Measurements from ENCODE around the gene RAB3A. TPM values are rescaled to one million over a fixed set of nuclear protein-coding genes. Genes with fewer than 3 reads are reported as not detected.
"Not testable (repeated sequence)": the region's sequence is repeated elsewhere in the genome, so short reads cannot be mapped to it uniquely, and the experiment has no call there.

Gene RAB3A
- total RNA-seq, 2 donors from 2014 or later = 8.9 to 9.8 TPM

DNA sequence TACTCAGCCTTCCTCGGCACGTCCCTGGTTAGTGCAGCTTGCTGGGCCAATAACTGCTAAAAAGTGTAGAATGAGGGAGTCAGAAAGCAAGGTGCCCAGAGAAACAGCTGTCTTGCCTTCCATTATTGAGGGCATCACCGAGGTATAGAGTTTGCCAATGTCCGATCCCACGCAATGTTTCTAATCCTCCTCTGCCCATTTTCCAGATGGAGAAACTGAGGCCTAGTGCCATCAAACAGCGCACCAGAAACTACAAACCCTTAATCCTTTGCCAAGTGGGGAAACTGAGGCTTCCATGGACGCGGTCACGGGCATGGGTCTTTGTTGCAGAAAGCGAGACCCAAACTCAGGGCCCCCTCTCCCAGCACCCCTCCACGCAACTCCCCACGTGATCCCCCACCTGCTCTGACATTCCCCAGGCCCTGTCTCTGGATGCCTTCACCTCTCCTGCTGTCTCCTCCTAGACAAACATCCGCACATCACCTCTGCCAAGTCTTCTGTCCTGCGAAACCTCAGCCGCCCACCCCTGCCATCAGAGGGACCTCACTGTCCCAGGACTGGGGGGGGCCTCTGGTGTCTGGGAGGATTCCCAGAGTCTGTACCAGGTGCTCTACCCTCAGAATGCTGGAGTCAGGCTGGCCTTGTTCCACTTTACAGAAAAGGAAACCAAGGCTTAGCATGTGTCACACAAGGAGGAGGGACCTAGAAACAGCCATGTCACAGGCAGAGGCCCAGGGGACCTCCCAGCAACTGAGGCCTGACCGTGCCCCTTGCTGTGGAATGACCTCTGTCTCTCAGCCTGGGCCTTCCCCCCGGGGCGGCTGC, 23.3 kb upstream of the RAB3A start:
- Mint-ChIP-seq H3K27ac (no peak overlapping the region), H3K9me3 (no peaks in the 10 kb centered on the region), H3K36me3 (peaks cover 8 to 9% of the 10 kb centered on the region in 2 donors)
- ATAC-seq (no peak), DNase-seq (ENCODE audit: low spot score in 2 of 2) (no peak)

DNA sequence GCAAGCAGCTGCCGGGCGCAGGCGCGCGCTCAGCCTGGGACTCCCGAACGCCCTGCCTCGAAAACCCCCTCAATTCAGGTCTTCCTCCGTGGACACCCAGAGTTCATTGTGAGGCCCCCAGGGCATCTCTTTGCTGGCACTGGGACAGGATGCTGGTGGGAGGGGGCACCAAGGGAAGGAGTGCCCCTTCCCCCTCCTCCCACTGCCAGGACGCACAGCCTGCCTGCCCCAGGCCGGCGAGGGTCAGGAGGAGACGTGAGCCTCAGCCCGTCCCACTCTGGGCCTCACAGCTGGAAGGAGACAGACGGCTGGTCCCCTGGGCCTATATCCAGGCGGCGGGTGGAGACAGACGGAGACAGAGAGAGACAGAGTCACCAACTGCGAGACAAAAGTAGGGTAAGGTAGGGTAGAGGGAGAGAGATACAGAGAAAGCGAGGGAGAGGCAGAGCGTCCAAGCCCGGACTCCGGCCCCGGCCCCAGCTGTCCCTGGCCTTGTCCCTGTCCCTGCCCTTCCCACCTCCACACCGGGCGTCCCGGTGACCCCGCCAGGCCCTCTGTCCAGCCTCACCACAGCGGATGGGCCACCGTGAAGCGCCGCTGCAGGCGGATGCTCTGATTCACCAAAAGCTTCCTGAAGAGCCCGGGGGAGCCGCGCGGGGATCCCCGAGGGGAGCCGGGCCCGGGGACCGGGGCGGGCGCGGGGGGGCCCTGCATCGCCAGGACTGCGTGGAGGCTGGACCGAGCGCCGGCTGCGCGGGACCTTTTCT, 22.0 kb upstream of the RAB3A start, which contains the start of gene PDE4C:
Gene PDE4C, minus strand, starts transcription at position 737 of the 767 bp plus-strand sequence. Its CDS starts 23 bp downstream, at position 714.
- DNase-seq (ENCODE audit: low spot score in 2 of 2) (no peak), ATAC-seq (no peak)
- Mint-ChIP-seq H3K9me3 (no peaks in the 10 kb centered on the region), H3K36me3 (peaks cover 8 to 9% of the 10 kb centered on the region in 2 donors), H3K27ac (peak within 1 kb of the TSS in 1 of 2 donors; percentile 87)

GRCh38 chr19:18225355-18225701, 21.5 kb upstream of the RAB3A start:
- Mint-ChIP-seq H3K27ac (peak overlapping the region in 1 of 2 donors; percentile 87), H3K9me3 (no peaks in the 10 kb centered on the region), H3K36me3 (peaks cover 8 to 9% of the 10 kb centered on the region in 2 donors)
- no peak for DNase-seq (ENCODE audit: low spot score in 2 of 2)
- ATAC-seq = no peak

DNA sequence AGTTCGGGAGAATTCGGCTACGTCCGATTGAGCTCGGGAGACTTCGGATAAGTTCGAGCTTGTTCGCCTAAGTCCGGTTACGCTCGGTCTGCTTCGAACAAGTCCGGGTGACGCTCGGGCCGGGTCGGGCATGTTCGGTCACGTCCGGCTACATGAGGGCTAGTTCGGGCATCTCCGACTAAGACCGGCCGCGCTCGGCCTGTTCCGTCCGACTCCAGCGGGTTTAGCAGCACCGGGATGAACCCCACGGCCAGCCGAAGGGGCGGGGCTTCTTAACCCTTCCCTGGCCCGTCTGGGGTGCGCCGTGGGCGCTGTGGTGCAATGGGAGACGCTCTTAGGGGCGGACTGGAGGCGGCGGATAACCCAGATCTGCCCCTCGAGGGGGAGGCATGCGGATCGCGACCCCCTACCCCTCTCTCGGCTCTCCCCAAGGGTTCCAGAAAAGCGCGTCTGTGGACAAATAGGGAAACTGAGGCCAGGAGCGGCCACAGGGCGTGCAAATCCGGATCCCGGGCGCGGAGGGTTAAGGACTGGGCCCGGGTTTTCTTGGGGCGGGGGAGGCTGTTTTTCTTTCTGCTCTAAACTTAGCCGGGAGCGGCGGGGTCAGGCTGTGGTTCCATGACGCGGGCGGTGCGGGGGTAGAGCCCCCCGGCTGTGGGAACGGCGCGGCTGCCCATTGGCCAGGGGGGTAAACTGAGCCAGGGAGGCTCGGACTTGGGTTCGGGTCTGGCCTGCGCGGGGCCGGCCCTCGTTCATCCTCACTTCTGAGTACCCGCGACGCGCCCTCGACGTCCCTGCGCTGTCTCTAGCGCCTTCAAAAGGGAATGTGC, 20.9 kb upstream of the RAB3A start:
- Mint-ChIP-seq H3K9me3 (no peaks in the 10 kb centered on the region), H3K27ac (peak overlapping the region; percentile 87 to 88), H3K36me3 (peaks cover 8 to 9% of the 10 kb centered on the region in 2 donors)
- DNase-seq (ENCODE audit: low spot score in 2 of 2) (peak; percentile 90 to 93), ATAC-seq (peak; percentile 89 to 98)

- Mint-ChIP-seq H3K27ac (peak overlapping the region; percentile 87 to 88), H3K36me3 (peaks cover 8 to 9% of the 10 kb centered on the region in 2 donors), H3K9me3 (no peaks in the 10 kb centered on the region)
- ATAC-seq (peak; percentile 14 to 17), DNase-seq (ENCODE audit: low spot score in 2 of 2) (peak in 1 of 2 donors; percentile 57)
These were observed 20.1 kb upstream of the RAB3A start for GRCh38 chr19:18223860-18224524.

GRCh38 chr19:18221815-18222725, 18.2 kb upstream of the RAB3A start:
- peaks cover 8 to 9% of the 10 kb centered on the region in 2 donors for H3K36me3 Mint-ChIP-seq
- ATAC-seq (no peak), DNase-seq (ENCODE audit: low spot score in 2 of 2) (no peak)
- H3K9me3 Mint-ChIP-seq = no peaks in the 10 kb centered on the region
- no peak overlapping the region for H3K27ac Mint-ChIP-seq

GRCh38 chr19:18220632-18221275, 16.9 kb upstream of the RAB3A start:
- DNase-seq (ENCODE audit: low spot score in 2 of 2) (no peak), ATAC-seq (no peak)
- Mint-ChIP-seq H3K9me3 (no peaks in the 10 kb centered on the region), H3K27ac (no peak overlapping the region), H3K36me3 (peaks cover 8 to 9% of the 10 kb centered on the region in 2 donors)

DNA sequence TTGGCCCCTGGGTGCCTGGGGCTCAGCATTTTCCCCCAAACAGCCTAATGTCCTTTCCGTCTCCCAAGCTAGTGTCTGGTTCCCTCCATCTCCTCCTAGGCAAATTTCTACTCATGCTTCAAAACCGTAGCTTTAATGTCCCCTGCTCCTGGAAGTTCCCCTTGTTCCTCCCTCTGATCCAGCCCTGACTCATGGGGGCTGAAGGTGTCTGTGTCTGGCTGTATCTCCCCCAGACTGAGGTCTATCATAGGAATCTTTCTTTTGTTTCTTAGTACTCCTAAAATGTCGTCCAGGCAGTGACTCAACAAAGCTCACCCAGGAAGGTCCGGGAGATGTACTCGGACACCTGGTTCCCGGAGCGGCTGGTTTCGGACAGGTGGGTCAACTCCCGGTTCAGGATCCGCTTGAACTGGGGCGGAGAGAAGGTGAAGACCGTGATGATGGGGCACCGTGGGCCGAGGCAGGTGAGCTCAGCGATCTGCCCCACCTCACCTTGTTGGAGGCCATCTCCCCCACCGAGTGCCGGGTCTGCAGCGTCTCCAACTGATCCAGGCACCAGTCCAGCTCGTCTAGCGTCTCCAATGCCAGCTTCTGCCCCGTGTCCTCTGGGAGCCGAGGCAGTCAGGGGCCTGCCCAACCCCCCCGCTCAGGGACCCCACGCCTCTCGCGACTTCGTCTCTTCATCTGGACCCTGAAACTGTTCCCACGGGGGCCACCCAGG, 16.2 kb upstream of the RAB3A start:
- Mint-ChIP-seq H3K36me3 (peaks cover 8 to 9% of the 10 kb centered on the region in 2 donors), H3K27ac (no peak overlapping the region), H3K9me3 (no peaks in the 10 kb centered on the region)
- DNase-seq (ENCODE audit: low spot score in 2 of 2) (no peak), ATAC-seq (no peak)

DNA sequence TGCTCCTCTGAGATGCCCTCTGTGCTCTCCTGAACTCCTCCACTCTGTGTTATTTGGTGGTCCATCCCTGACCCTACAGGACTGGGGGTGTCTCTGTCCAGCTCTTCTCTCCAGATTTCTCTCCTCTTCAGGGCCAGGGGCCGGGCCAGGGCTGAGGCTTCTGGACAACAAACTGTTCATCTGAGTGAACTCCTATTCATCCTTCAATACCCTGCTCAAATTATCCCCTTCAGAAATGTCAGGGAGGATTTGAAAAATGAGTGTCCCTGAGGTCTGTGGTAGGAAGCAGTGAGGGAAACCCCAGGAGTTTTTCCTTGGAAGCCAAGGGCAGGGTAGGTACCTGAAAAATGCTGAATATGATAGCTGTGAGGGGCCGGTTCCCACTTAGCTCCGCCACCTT, 14.8 kb upstream of the RAB3A start:
- Mint-ChIP-seq H3K27ac (no peak overlapping the region), H3K9me3 (no peaks in the 10 kb centered on the region), H3K36me3 (no peaks in the 10 kb centered on the region)
- DNase-seq (ENCODE audit: low spot score in 2 of 2) (no peak), ATAC-seq (no peak)

GRCh38 chr19:18218159-18218558, 14.3 kb upstream of the RAB3A start:
- H3K27ac Mint-ChIP-seq = no peak overlapping the region
- H3K9me3 Mint-ChIP-seq = no peaks in the 10 kb centered on the region
- DNase-seq (ENCODE audit: low spot score in 2 of 2) = no peak
- no peaks in the 10 kb centered on the region for H3K36me3 Mint-ChIP-seq
- ATAC-seq = no peak

GRCh38 chr19:18216789-18217188, 12.9 kb upstream of the RAB3A start:
- Mint-ChIP-seq H3K27ac (no peak overlapping the region), H3K9me3 (no peaks in the 10 kb centered on the region), H3K36me3 (no peaks in the 10 kb centered on the region)
- ATAC-seq (no peak), DNase-seq (ENCODE audit: low spot score in 2 of 2) (no peak)

DNA sequence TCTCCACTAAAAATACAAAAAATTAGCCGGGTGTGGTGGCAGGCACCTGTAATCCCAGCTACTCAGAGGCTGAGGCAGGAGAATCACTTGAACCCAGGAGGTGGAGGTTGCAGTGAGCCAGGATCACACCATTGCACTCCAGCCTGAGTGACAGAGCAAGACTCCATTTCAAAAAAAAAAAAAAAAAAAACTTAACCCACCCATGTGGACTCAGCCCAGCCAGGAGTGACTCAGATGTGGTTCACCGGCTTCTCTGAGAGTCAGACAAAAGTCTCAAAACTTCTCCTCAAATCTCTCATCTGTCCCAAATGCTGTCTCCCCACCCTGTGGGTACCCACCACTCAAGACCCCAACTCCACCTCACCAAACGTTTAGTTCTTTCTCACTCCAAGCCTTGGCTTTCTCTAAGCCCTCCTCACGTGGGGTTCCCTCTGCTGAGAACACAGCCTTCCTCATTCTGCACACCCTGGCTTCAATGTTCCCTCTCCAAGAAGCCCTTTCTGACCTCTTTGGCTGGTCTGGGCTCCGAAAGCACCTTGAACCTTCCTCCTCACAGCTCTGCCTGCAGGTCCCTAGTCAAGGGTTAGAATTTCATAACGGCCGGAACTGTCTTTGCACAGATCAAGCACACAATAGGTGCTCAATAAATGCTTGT, 11.1 kb upstream of the RAB3A start:
- Mint-ChIP-seq H3K9me3 (no peaks in the 10 kb centered on the region), H3K36me3 (no peaks in the 10 kb centered on the region)
- no peak for DNase-seq (ENCODE audit: low spot score in 2 of 2)

GRCh38 chr19:18211683-18212082, 7.8 kb upstream of the RAB3A start:
- no peak overlapping the region for H3K27ac Mint-ChIP-seq
- H3K9me3 Mint-ChIP-seq = no peaks in the 10 kb centered on the region
- DNase-seq (ENCODE audit: low spot score in 2 of 2) (no peak), ATAC-seq (no peak)
- H3K36me3 Mint-ChIP-seq = no peaks in the 10 kb centered on the region

More for the DNA sequence above, 11.1 kb upstream of the RAB3A start:
- no peak overlapping the region for H3K27ac Mint-ChIP-seq
- ATAC-seq = peak; percentile 59 to 75

GRCh38 chr19:18209912-18210311, 6.1 kb upstream of the RAB3A start:
- not testable (repeated sequence) for H3K9me3 Mint-ChIP-seq; DNase-seq (ENCODE audit: low spot score in 2 of 2); H3K36me3 Mint-ChIP-seq; ATAC-seq
- H3K27ac Mint-ChIP-seq = peak overlapping the region in 1 of 2 donors; percentile 33
